A673 (cell line): ENCODE measurements around the gene RHO.
"Not testable (repeated sequence)": the region's sequence is repeated elsewhere in the genome, so short reads cannot be mapped to it uniquely, and the experiment has no call there.

Source experiments
- CTCF ChIP-seq: fragments of 300-800, 200-600 bp; sonication (generic); conservative IDR thresholded peaks from 2 replicates; pipeline ENCODE4 v1.5.1; 2017; ENCODE audit warnings: low read depth, mild to moderate bottlenecking, antibody characterized with exemption, low read length, moderate library complexity, mixed read lengths
- EZH2 ChIP-seq: fragments of 200-600 bp; sonication (generic); IDR thresholded peaks from 2 replicates; pipeline ENCODE4 v1.6.1; 2017; ENCODE audit warnings: borderline replicate concordance, low read depth, mild to moderate bottlenecking, mixed read lengths, antibody characterized with exemption, low read length; ENCODE audit not compliant: poor library complexity, severe bottlenecking

DNA sequence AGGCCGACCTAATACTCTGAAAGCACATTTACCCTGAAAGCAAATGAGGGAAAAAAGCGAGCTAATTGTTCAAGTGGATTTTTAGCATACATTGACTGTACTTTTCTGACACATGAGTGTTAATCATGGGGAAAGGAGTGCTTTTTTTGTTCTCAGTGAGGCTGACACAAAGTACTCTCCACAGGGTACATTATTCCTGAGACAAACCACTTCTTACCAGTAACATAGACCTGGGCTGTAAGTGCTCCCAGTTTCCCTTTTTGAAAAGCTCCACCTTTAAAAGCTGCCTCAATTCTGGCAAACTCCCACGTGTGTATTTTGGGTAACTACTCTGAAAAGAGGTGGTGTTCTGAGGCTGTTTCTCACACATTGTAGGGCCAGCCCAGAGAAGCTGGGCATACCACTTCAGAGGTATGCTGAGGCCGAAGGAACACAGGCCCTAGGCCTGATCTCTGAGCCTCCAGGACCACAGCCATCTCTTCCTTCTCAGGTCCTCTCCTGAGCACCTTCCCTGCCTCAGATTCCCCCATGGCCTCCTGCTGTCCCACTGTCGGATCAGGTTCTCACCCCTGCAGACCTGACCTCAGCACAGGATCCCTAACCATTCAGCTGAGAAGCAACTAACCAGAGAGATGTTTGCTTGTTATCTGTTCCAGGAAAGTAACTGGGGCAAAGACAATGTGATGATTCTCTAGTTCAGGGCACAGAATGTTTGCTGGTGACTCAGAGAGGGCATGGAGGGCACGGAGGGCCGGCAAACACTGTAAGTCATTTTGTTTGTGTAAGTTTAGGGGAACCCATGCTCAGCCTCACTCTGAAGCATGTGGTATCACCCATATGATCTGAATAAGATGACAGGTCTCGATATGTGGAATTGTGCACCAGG lies 29.6 kb upstream of the RHO start:
- TF ChIP-seq CTCF, EZH2: not testable (repeated sequence)
